ENCODE data around the gene MSX1.
"Not testable (repeated sequence)": the region's sequence is repeated elsewhere in the genome, so short reads cannot be mapped to it uniquely, and the experiment has no call there.

The MSX1 gene
- total RNA-seq = 0 to 0.12 (median 0) reads per million in 4 donors

DNA sequence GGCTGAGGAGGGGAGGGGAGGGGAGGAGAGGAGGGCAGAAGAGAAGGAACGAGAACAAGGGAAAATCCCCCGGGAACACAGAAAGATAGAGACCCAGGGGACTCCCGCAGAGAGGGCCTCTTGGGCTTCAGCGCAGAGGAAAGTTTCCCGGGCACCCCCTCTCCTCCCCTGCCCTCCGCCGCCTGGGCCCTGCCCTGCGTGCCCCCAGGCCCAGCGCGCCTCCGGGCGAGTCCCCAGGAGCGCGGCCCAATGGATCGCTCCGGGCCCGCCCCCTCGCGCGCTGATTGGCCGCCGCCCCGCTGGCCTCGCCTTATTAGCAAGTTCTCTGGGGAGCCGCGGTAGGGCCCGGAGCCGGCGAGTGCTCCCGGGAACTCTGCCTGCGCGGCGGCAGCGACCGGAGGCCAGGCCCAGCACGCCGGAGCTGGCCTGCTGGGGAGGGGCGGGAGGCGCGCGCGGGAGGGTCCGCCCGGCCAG is at the start of gene MSX1:
Gene MSX1, plus strand, starts transcription at position 341 of the 474 bp plus-strand sequence. CDS start 235 bp downstream, outside the sequence.
- peak in 1 of 5 donors; percentile 15 for DNase-seq

DNA sequence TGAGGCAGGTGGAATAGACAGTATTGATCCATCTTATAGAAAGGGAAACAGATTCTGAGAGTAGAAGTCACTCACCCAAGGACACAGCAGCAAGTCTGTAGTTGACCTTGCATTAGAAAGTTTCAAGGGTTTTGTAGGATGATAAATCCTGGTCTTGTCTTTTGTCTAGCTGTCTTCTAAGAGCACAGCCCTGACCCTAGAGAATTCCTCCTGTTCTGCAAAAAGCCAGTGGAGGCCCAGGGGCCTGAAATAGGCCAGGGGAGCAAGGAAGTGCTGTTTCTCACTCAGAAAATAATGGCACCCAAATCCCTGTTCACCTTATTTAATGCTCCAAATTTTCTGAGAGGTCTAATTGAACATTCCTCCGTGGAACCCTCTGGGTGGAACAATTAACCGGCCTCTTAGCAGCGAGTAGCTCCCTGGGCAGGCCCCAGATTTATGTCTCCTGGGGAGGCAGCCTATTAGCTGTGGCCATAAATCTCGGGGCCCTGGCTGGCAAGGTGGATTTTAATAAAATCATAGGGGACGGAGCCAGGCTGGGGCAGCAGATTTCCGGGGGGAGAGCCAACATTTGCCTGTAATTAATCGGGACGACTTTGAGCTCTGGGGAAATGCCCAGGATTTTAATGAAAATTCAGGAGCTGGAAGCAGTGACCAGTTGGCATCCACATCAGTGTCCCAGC is 49.2 kb upstream of the MSX1 start:
- no peak for DNase-seq

DNA sequence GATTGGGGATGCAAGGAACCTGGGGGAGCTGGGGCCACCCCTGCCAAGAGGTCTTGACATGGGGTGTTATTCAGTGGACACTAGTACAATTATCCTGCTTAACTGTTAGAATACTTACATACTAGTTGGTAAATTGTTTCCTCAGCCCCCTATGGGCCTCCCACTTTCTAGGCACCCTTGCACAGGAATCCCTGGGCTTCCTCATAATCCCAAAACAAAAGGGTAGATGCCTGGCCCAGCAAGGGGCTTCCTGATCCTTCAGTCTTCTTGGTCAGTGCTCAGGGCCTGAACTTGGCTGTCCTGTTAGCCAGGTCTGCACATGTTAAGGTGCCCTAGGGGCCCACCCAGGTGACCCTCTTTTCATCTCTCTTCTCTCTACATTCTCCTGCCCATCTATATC is 48.7 kb upstream of the MSX1 start:
- no peak for DNase-seq

DNA sequence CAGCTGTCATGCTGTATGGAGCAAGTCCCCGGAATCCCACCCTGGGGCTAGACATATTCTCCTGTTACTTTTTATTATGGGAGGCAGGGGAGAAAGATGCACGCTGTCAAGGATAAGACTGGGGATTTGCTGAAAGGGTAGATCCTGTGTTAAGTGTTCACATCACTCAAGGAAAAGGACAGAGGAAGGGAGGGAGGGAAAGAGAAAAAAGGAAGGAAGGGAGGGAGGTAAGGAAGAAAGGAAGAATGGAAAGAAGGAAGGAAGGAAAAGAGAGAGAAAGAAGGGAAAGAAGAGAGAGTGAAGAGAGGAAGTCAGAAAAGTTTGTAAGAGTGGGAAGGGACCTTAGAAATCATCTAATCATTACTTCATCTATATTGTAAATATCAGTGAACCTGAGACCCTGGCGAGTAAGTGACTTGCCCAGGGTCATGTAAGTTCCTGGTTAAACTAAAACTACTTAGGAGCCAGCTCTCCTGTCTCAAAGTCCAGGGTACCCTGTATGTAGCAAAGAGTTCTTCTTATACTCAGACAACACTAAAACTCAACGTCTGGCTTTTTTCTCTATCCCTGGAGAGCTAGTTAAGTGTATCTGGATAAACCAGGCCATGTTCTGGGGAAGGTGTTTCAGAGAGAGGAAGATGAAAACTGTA is 47.2 kb upstream of the MSX1 start:
- DNase-seq = no peak

DNA sequence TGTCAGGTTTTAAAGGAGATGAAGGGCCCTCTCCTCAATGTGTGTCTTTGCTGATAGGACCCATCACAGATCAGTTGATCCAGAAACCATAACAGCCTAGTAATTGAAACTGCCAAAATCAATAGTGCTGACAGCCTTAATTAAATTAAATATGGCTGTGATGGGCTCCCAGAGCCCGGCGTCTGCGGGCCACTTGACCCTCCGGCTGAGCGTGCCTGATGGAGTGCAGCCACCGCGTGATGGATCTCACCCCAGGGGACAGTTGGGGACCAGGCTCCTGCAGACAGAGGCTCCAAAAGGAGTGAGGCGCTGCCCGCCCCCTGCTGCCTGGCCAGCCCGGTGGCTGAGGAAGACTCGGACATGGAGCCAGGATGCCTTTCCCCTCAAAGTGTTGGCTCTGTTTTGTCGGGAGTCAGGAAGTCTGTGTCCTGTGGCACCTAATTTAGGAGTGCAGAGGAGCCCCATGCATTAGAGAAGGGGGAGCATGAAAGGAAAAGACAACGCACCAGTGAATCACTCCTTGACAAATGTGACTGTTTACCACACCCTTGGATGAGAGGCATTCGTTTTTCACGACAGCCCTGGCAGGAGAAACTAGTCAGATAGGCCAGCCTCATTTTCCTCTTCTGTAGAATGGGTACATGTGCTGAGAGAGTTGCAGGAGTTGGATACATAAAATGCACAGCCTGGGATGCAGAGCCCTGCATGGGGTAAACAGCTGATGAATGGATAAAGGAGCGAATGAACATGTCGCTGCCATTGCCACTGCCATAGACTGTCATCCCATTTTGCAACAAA is 40.9 kb upstream of the MSX1 start:
- no peak for DNase-seq

DNA sequence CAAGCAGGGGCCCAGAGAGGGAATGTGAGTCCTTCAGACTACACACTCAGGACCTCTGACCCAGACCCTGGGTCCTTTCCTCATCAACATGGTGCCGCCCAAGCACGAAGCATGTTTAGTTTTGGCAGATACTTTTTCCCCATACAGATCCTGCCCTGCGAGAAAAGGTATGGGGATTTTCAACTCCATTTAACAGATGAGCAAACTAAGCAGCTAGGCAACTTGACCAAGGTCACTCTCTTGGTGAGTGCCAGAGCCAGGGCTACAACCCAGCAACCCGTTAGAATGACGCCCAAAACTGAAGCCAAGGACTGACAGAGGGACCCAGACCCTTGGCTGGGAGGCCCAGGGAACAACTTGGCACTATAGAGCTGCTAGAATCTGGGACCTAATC is 40.3 kb upstream of the MSX1 start:
- no peak for DNase-seq

DNA sequence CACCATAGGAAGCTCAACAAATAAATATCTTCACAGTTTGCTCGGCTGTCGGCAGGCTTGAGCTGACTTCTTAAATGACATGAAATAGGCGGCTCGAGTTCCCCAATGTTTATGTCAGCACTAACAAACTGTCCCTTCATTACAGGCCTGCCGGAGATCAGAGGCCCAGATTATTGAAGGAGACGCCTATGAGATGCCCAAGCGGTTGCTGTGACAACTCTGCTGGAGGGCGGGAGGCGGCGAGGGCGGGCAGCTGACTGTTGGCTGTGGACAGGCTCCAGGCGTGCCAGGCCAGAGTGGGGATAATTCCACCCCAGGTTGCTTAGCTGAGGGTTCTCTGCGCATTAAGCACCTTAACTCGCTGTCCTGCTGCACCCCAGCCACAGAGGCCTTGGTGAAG is 39.2 kb upstream of the MSX1 start:
- DNase-seq = no peak

DNA sequence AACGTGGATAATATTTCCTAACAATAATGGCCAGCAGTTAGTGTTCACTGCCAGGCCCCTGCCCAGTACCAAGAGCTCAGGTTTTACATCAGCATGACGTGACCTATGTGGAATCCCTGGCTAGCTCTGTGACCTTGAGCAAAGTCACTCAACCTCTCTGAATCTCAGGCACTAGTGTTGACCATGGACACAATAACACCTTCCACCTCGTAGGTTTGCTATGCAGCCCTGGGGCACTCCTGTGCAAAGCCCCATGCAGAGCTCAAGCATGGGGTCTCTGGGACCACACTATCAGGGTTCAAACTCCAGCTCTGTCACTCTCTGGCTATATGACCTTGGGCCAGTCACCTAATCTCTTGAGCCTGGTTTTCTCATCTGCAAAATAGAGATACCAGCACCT is 38.7 kb upstream of the MSX1 start:
- DNase-seq = no peak

DNA sequence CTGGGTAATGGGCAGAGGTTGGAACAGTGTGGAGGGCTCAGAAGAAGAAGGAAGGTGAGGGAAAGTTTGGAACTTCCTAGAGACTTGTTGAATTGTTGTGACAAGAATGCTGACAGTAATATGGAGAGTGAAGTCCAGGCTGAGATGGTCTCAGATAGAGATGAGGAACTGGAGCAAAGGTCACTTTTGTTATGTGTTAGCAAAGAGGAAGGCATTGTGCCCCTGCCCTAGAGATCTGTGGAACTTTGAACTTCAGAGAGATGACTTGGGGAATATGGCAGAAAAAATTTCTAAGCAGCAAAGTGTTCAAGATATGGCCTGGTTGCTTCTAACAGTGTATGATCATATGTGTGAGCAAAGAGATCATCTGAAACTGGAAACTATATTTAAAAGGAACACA is 37.9 kb upstream of the MSX1 start:
- DNase-seq = no peak

DNA sequence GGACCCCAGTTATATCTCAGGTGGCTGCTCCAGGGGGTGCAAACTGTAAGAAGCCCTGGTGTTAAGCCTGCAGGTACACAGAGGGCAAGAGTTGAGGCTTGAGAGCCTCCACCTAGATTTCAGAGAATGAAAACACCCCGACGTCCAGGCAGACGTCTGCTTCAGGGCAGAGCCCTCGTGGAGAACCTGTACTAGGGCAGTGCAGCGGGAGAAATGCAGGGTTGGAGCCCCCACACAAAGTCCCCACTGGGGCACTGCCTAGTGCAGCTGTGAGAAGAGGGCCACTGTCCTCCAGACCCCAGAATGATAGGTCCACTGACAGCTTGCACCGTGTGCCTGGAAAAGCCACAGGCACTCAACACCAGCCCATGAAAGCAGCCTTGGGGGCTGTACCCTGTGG is 37.2 kb upstream of the MSX1 start:
- DNase-seq = not testable (repeated sequence)

DNA sequence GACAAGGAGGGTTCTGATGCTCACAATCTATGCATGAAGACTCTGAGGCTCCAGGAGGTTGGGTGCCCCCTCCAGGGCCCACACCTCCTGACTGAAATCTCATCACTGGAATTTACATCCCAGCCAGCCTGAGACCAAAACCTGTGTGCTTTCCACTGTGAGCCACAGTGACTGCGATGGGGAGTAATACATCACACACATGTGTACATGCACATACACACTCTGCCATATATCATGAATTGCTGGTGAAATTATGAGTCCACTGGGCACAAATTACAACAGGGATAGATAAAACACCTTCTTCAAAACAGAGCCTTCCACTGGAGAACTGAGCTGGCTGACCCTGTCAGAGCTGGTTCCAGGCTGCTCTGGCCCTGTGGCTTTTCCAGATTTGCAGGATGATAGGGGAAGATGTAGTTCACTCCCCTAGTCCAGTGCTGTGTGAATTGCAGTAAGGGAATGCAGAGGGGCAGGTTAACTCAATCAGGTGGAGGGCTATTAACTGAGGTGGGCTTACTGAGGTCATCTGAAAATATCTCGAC is 35.8 kb upstream of the MSX1 start:
- DNase-seq = no peak

DNA sequence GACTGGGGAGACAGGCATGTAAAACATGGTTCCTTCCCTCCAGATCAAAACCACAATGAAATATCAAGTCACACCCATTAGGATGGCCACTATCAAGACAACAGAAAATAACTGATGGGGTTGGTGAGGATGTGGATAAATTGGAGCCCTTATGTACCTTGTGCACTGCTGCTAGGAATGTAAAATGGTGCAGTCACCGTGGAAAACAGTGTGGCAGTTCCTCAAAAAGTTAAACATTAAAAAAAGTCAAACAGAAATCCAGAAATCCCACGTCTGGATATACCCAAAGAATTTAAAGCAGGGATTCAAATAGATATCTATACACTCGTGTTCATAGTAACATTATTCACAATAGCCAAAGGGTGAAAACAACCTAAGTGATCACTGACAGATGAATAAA is 35.2 kb upstream of the MSX1 start:
- DNase-seq = no peak

DNA sequence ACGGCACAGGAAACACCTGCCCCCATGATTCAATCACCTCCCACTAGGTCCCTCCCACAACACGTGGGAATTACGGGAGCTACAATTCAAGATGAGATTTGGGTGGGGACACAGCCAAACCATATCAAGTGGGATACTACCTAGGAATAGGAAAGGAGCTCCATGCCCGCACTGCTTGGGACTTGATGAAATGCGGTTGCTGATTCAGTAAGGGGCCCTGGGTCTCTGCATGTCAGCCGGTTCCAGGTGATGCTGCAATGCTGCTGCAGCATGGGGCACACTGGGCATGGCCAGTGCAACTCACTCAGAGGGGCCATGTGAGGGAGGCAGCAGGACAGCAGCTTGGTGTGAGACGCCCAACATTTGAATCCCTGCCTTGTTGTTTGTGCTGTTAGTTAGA is 34.0 kb upstream of the MSX1 start:
- DNase-seq = no peak

DNA sequence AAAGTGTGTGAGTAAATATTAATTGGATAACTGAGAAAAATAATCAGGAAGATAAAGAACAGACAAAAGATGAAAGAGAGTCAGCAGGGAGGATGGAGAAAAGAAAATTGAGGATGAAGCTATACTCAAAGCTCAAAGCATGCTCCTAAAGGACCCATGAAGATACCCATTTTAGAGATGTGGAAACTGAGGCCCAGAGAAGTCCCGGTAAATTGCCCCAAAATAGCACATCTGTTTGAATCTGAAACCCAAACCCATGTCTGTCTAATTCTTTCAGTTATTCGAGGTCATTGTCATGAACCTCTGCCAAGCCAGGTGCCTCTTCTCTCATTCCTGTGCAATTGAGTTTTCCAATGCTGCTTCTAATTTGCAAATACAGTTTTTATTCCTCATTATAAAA is 29.6 kb upstream of the MSX1 start:
- DNase-seq = no peak

DNA sequence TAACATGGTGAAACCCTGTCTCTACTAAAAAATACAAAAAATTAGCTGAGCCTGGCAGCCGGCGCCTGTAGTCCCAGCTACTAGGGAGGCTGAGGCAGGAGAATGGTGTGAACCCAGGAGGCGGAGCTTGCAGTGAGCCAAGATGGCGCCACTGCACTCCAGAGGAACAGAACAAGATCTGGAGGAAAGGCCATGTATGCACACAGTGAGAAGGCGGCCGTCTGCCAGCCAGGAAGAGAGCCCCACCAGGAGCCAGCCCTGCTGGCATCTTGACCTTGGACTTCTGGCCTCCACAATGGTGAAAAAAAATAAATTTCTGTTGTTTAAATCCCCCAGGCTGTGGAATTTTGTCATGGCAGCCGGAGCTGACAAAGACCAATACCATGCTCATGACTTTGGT is 28.2 kb upstream of the MSX1 start:
- DNase-seq = no peak

DNA sequence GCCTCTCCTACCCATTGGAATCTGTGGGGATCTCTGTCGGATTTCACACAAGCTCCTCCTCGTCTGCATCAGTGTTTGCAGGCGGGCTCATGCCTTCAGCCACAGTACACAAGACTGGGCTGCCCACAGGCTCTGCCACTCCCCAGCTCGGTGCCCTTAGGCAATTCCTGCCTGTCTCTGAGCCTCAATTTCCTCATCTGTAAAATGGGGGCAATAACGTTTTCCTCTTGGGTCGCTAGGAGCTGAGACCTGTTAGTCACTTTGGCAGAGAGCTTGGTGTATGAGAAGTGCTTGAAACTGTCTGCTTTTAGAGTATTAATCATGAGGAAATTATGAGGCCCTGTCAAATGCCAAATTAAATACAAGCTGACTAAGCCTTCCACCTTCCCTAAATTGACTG is 27.6 kb upstream of the MSX1 start:
- DNase-seq = no peak

DNA sequence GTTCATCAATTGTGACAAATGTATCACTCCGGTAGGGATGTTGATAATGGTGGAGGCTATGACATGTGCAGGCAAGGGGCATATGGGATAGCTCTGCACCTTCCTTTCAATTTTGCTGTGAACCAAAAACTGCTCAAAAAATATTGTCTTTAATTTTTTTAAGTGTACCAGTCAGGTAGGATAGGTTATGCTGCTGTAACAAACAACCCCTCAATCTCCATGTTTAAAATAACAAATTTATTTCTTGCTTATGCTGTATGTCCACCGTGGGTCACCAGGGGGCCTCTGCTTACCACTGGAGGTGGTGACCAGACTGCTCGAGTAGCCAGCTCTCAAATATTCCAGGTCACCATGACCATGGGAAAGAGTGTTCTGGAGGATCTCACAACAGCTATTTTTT is 23.4 kb upstream of the MSX1 start:
- no peak for DNase-seq

DNA sequence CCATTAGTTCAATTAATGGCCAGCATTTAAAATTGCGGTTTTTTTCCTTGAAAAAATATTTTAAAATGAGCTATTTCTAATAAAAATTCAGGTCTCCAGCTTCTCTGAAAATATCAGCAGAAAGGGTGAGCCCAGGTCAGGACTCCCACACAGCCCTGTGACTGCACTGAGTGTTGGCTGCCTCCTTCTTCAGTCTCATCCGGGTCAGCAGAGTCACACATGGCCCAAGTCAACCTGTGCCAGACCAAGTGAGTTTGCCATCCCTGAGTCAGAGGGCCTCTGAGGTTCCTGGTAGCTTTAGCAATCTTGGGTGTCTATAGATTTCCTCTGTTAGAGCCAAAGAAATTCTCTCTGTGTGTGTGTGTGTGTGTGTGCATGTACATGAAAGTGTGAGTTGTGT is 22.1 kb upstream of the MSX1 start:
- no peak for DNase-seq

DNA sequence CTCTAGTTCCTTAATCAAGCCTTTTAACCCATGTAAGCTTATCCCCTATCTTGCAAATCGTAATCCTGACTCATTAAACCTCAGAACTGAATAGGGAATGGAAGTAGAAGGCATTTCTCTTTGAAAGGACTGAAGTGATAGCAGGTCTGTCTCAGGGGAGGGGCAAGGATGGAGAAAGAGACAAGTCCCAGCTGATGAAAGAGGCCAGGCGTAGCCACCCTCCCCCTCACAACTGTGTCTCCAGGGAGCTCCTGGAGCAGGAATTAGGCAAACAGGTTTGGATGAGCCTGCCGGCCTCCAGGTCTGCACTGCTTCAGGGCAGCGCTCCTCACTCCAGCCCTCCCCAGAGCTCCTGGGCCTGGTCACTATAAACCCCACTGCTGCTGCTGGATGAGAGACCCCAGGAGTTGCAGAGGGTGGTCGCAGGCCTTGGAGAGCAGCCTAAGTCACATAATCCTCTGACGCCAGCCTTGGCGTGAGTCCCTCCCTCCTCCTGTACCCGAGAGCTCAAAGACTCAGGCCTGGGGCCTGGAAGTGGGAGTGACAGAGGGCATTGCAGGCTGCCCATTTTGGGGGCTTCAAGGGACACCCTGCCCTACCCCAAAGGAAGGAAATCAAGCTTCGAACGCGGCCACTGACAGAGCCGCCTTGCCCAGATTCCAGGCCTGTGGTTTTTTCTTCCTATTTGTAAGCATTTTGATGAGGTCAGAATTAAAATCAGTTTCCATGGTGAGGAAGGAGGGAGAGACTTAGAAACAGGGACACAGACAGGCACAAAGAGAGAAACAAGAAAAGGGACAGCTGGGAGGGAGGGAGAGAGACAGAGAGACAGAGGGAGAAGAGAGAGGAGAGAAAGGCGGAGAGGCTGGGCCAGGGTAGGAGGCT is 21.2 kb upstream of the MSX1 start:
- no peak for DNase-seq

DNA sequence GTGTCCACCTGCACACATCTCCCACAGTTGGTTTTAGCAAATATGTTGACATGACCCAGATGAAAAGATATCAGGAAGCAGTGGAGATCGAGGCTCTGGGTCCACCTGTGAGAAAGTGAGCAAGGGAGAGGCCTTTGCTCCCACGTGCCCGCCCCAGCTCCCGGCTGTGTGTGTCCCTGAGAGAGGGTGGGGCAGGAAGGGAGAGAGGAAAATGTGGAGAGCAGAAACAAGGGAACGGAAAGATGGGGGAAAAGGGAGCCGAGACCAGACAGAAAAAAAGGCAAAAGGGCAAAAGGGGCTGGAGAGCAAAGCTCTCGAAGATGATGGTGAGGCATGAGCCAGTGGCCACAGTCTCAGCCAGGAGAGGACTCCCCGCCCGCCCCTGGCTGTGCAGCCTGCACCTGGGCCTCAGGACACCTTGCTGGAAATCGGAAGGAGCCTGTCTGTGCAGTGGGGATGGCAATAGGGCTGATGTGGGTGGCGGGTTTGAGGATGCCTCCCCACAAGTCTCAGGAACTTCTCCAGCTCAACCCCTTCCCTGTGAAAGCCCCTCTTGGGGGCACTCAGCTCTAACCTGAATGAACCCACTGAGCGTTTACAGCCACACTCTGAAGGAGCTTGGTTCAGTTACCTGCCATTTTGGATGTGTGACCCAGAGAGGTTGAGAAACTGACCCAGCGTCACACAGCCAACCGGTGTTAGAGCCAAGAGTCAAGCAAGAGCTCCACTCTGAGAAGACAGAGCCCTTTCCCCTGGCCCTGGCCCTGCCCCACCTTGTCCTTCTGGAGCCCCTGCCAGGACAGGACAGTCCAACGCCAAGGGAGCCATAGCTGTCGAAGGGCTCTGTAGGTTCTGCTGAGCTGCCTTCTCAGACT is 20.3 kb upstream of the MSX1 start:
- DNase-seq = no peak

DNA sequence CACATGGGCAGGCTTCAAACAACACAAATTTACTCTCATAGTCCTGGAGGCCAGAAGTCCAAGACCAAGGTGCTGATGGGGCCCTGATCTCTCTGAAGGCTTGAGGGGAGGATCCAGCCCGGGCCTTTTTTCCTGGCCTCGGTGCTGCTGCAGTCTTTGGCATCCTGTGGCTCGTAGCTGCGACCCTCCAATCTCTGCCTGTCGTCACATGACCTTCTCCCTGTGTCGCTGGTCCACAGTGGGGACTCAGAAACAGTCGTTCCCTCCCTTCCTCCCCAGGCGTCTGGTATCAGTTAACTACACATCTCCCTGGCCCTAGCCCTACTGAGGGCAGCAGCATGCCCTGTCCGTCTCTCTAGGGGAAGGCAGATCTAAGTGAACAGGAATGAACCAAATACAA is 19.1 kb upstream of the MSX1 start:
- DNase-seq = no peak

Measured in T-helper 1 cell (primary cell).